K562 (cell line): ENCODE results near the gene PRM3. TPM values are rescaled to one million over a fixed set of nuclear protein-coding genes. Genes with fewer than 3 reads are reported as not detected.

ENCODE experiments used
- JUNB ChIP-seq: fragments of 450-650 bp; formaldehyde crosslinking; conservative IDR thresholded peaks from 2 replicates; pipeline ENCODE4 v1.4.0; 2020; ENCODE audit warnings: mild to moderate bottlenecking
- LCOR ChIP-seq: sonication (generic); formaldehyde crosslinking; IDR thresholded peaks from 2 replicates; pipeline ENCODE4 v1.8.0; 2022; ENCODE audit warnings: mild to moderate bottlenecking, missing genetic modification reagents
- PTTG1 ChIP-seq: fragments of 450-650 bp; IDR thresholded peaks from 2 replicates; pipeline ENCODE4 v1.6.1; 2016; ENCODE audit warnings: low read depth, mild to moderate bottlenecking, missing genetic modification characterization, missing compliant biosample characterization
- TAF1 ChIP-seq: IDR thresholded peaks from 2 replicates; pipeline ENCODE4 v1.6.1; 2011; ENCODE audit warnings: mild to moderate bottlenecking, low read length, moderate library complexity; ENCODE audit not compliant: insufficient read depth, control insufficient read depth, severe bottlenecking; ENCODE audit errors: extremely low read depth
- ZNF174 ChIP-seq: fragments of 250-450 bp; sonication (Bioruptor Pico); IDR thresholded peaks from 2 replicates; pipeline ENCODE4 v1.4.0; 2020; ENCODE audit warnings: mild to moderate bottlenecking
- ZZZ3 ChIP-seq: fragments of 450-650 bp; IDR thresholded peaks from 2 replicates; pipeline ENCODE4 v1.6.1; 2016; ENCODE audit warnings: antibody characterized with exemption, mild to moderate bottlenecking, moderate library complexity
- polyA plus RNA-seq, 8 experiments: library from polyadenylated mRNA; depleted of rRNA in 4 of 8; stranded (reverse) in 5 of 8; unstranded in 3 of 8; fragments of >200 nt; fragmentation: Nextera tagmentation in 2 of 8; fragmentation: Illumina TruSeq in 1 of 8; extraction: Ambion mirVana in 2 of 8; extraction: Trizol in 1 of 8; gene quantifications; 2 replicates each; pipeline versions ENCODE4 v1.2.1 to v1.2.3, GENCODE V29; 2011 to 2014; ENCODE audit warnings: inconsistent platforms in 1 of 8, missing spikeins in 1 of 8
- total RNA-seq, 7 experiments: library from RNA; depleted of rRNA in 6 of 7; stranded (reverse); fragments of >200 nt in 6 of 7; fragmentation: Illumina TruSeq in 2 of 7; extraction: Trizol in 2 of 7; gene quantifications; 2 replicates each; pipeline versions ENCODE4 v1.2.1 to v1.2.3, GENCODE V29; 2011 to 2021; ENCODE audit warnings: low replicate concordance in 1 of 7
- TF ChIP-seq, protein P1 (sequence below): fragments of 450-650 bp; IDR thresholded peaks from 2 replicates; pipeline ENCODE4 v1.6.1; 2016; ENCODE audit warnings: mild to moderate bottlenecking, moderate library complexity
- TF ChIP-seq, protein P2 (sequence below): fragments of 250-450 bp; sonication (Bioruptor Pico); IDR thresholded peaks from 2 replicates; pipeline ENCODE4 v1.4.0; 2020; ENCODE audit warnings: mild to moderate bottlenecking, moderate library complexity
- TF ChIP-seq, protein P3 (sequence below): fragments of 450-650 bp; formaldehyde crosslinking; IDR thresholded peaks from 2 replicates; pipeline ENCODE4 v1.4.0; 2022; ENCODE audit warnings: missing genetic modification characterization

The PRM3 gene
- total and polyA plus RNA-seq, 9 of the 15 experiments (the other 6 are each of a cell fraction or from before 2014, with no cell fraction given): not detected

DNA sequence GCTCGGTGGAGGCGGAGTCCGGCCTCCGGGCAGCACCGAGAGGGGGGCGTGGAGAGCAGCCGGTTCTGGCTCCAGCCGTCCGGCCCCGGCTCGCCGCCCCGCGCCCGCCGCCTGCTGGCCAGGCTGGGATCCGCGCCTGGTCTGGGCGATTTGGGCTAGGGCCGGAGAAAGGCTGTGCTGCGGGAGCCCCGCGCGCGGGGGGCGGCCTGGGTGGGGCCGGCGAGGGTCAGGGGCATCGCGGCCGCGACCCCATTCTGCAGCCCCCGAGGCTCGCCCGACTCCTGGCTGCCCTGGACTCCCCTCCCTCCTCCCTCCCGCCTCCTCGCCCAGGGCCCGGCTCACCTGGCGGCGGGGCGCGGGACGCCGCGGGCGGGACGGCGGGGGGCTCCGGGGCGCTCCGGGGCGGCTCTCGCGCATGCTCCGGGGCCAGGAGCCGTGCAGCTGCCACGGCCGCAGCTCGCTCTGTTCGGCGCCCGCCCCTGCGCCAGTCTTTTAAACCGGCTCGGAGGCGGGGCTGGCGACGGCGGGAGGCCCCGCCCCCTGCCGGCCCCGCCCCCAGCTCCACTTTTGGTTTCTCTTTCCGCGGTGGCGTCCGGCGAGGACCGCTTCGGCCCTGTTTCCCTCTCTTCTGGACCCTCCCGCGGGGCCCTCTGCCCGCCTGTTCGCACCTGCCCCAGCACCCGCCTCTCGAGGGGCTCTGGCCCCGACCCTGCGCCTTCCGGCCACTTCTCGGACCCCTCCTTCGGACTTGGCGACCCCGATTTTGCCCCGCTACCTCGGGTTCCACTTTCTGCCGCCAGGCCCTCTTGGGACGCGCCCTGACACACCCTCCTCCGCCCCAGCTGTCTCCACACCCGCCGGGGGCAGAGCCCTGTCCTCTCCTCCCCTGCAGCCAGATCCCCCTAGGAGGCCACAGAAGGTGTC lies 17.4 kb downstream of the PRM3 start, which contains the start of gene SOCS1 (continued):
- no peak for TF ChIP-seq LCOR (CRISPR knock-in tag)
- no peak for TF ChIP-seq PTTG1 (tag)
- no peak for TF ChIP-seq ZNF174 (CRISPR knock-in tag)
- no peak for TF ChIP-seq ZZZ3
- TF ChIP-seq TAF1: peak; percentile 87
- TF ChIP-seq, protein P1, sequence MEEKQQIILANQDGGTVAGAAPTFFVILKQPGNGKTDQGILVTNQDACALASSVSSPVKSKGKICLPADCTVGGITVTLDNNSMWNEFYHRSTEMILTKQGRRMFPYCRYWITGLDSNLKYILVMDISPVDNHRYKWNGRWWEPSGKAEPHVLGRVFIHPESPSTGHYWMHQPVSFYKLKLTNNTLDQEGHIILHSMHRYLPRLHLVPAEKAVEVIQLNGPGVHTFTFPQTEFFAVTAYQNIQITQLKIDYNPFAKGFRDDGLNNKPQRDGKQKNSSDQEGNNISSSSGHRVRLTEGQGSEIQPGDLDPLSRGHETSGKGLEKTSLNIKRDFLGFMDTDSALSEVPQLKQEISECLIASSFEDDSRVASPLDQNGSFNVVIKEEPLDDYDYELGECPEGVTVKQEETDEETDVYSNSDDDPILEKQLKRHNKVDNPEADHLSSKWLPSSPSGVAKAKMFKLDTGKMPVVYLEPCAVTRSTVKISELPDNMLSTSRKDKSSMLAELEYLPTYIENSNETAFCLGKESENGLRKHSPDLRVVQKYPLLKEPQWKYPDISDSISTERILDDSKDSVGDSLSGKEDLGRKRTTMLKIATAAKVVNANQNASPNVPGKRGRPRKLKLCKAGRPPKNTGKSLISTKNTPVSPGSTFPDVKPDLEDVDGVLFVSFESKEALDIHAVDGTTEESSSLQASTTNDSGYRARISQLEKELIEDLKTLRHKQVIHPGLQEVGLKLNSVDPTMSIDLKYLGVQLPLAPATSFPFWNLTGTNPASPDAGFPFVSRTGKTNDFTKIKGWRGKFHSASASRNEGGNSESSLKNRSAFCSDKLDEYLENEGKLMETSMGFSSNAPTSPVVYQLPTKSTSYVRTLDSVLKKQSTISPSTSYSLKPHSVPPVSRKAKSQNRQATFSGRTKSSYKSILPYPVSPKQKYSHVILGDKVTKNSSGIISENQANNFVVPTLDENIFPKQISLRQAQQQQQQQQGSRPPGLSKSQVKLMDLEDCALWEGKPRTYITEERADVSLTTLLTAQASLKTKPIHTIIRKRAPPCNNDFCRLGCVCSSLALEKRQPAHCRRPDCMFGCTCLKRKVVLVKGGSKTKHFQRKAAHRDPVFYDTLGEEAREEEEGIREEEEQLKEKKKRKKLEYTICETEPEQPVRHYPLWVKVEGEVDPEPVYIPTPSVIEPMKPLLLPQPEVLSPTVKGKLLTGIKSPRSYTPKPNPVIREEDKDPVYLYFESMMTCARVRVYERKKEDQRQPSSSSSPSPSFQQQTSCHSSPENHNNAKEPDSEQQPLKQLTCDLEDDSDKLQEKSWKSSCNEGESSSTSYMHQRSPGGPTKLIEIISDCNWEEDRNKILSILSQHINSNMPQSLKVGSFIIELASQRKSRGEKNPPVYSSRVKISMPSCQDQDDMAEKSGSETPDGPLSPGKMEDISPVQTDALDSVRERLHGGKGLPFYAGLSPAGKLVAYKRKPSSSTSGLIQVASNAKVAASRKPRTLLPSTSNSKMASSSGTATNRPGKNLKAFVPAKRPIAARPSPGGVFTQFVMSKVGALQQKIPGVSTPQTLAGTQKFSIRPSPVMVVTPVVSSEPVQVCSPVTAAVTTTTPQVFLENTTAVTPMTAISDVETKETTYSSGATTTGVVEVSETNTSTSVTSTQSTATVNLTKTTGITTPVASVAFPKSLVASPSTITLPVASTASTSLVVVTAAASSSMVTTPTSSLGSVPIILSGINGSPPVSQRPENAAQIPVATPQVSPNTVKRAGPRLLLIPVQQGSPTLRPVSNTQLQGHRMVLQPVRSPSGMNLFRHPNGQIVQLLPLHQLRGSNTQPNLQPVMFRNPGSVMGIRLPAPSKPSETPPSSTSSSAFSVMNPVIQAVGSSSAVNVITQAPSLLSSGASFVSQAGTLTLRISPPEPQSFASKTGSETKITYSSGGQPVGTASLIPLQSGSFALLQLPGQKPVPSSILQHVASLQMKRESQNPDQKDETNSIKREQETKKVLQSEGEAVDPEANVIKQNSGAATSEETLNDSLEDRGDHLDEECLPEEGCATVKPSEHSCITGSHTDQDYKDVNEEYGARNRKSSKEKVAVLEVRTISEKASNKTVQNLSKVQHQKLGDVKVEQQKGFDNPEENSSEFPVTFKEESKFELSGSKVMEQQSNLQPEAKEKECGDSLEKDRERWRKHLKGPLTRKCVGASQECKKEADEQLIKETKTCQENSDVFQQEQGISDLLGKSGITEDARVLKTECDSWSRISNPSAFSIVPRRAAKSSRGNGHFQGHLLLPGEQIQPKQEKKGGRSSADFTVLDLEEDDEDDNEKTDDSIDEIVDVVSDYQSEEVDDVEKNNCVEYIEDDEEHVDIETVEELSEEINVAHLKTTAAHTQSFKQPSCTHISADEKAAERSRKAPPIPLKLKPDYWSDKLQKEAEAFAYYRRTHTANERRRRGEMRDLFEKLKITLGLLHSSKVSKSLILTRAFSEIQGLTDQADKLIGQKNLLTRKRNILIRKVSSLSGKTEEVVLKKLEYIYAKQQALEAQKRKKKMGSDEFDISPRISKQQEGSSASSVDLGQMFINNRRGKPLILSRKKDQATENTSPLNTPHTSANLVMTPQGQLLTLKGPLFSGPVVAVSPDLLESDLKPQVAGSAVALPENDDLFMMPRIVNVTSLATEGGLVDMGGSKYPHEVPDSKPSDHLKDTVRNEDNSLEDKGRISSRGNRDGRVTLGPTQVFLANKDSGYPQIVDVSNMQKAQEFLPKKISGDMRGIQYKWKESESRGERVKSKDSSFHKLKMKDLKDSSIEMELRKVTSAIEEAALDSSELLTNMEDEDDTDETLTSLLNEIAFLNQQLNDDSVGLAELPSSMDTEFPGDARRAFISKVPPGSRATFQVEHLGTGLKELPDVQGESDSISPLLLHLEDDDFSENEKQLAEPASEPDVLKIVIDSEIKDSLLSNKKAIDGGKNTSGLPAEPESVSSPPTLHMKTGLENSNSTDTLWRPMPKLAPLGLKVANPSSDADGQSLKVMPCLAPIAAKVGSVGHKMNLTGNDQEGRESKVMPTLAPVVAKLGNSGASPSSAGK: peak; percentile 64; the same call in 1 of the 2 replicates
- TF ChIP-seq JUNB (CRISPR knock-in tag): no peak
- TF ChIP-seq, protein P2, sequence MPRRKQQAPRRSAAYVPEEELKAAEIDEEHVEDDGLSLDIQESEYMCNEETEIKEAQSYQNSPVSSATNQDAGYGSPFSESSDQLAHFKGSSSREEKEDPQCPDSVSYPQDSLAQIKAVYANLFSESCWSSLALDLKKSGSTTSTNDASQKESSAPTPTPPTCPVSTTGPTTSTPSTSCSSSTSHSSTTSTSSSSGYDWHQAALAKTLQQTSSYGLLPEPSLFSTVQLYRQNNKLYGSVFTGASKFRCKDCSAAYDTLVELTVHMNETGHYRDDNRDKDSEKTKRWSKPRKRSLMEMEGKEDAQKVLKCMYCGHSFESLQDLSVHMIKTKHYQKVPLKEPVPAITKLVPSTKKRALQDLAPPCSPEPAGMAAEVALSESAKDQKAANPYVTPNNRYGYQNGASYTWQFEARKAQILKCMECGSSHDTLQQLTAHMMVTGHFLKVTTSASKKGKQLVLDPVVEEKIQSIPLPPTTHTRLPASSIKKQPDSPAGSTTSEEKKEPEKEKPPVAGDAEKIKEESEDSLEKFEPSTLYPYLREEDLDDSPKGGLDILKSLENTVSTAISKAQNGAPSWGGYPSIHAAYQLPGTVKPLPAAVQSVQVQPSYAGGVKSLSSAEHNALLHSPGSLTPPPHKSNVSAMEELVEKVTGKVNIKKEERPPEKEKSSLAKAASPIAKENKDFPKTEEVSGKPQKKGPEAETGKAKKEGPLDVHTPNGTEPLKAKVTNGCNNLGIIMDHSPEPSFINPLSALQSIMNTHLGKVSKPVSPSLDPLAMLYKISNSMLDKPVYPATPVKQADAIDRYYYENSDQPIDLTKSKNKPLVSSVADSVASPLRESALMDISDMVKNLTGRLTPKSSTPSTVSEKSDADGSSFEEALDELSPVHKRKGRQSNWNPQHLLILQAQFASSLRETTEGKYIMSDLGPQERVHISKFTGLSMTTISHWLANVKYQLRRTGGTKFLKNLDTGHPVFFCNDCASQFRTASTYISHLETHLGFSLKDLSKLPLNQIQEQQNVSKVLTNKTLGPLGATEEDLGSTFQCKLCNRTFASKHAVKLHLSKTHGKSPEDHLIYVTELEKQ (CRISPR knock-in tag): no peak
- TF ChIP-seq, protein P3, sequence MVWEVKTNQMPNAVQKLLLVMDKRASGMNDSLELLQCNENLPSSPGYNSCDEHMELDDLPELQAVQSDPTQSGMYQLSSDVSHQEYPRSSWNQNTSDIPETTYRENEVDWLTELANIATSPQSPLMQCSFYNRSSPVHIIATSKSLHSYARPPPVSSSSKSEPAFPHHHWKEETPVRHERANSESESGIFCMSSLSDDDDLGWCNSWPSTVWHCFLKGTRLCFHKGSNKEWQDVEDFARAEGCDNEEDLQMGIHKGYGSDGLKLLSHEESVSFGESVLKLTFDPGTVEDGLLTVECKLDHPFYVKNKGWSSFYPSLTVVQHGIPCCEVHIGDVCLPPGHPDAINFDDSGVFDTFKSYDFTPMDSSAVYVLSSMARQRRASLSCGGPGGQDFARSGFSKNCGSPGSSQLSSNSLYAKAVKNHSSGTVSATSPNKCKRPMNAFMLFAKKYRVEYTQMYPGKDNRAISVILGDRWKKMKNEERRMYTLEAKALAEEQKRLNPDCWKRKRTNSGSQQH: no peak
